Measurements from ENCODE around the gene ZNF23. TPM values are rescaled to one million over a fixed set of nuclear protein-coding genes. Genes with fewer than 3 reads are reported as not detected.
A peak's percentile ranks its signal among the peaks of the same experiment; 100 is the strongest.

Gene ZNF23
- total RNA-seq, 1 donor from 2014 or later, result 18.2 TPM

DNA sequence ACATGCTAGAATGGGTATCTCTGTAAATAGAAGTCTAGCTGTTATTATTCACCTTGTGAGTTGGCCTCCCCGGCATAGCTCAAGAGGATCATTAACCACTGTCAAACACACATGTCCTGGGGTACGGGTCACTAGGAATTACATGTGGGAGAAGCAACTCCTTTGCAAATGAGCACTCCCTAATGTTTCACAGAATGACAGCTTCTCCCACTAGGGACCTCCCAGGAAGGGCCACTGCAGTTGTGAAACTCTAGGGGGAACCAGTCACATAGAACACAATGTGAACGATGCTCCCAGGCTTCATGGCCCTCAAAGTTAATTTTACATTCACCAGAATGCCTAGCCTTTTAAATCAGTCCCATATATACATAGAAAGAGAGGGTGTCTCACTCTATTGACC, 39.5 kb upstream of the ZNF23 start:
- no peak overlapping the region for H3K4me2 ChIP-seq
- H3K4me1 ChIP-seq, result no peaks in the 10 kb centered on the region
- no peaks in the 10 kb centered on the region for H3F3A ChIP-seq (ENCODE audit: low read depth)
- H3K27ac Mint-ChIP-seq, result no peak overlapping the region
- H3K36me3 Mint-ChIP-seq, result no peaks in the 10 kb centered on the region
- H3K9me3 ChIP-seq (ENCODE audit: low read depth), result no peaks in the 10 kb centered on the region
- H3K27ac ChIP-seq, result no peak overlapping the region
- no peak overlapping the region for H3K4me3 ChIP-seq
- H3K9ac ChIP-seq, result no peak overlapping the region
- H3K4me1 Mint-ChIP-seq, result no peaks in the 10 kb centered on the region
- H4K20me1 ChIP-seq (ENCODE audit: low read depth), result no peaks in the 10 kb centered on the region
- TF ChIP-seq CTCF (IDR thresholded peaks at IDR 0.05), result no peak
- TF ChIP-seq EZH2 (IDR thresholded peaks at IDR 0.05), result no peak
- TF ChIP-seq EZH2phosphoT487 (IDR thresholded peaks at IDR 0.05), result no peak
- no peak overlapping the region for H2AFZ ChIP-seq (replicated peaks)
- DNase-seq (ENCODE audit: low spot score), result no peak
- H3K36me3 ChIP-seq, result no peaks in the 10 kb centered on the region
- no peaks in the 10 kb centered on the region for H3K9me3 Mint-ChIP-seq
- H3K27me3 Mint-ChIP-seq (ENCODE audit: insufficient read depth, low read depth), result peaks cover 4% of the 10 kb centered on the region
- no peaks in the 10 kb centered on the region for H3K27me3 ChIP-seq
- H3K4me3 Mint-ChIP-seq, result no peak overlapping the region
- no peaks in the 10 kb centered on the region for H3K79me2 ChIP-seq (ENCODE audit: low read depth)

GRCh38 chr16:71500964-71501363, 38.9 kb upstream of the ZNF23 start:
- DNase-seq (ENCODE audit: low spot score), result no peak
- H4K20me1 ChIP-seq (ENCODE audit: low read depth), result no peaks in the 10 kb centered on the region
- H3K36me3 ChIP-seq, result no peaks in the 10 kb centered on the region
- no peak overlapping the region for H3K4me3 ChIP-seq
- TF ChIP-seq CTCF (IDR thresholded peaks at IDR 0.05), result no peak
- TF ChIP-seq EZH2 (IDR thresholded peaks at IDR 0.05), result no peak
- TF ChIP-seq EZH2phosphoT487 (IDR thresholded peaks at IDR 0.05), result no peak
- no peaks in the 10 kb centered on the region for H3K79me2 ChIP-seq (ENCODE audit: low read depth)
- no peaks in the 10 kb centered on the region for H3F3A ChIP-seq (ENCODE audit: low read depth)
- no peaks in the 10 kb centered on the region for H3K9me3 ChIP-seq (ENCODE audit: low read depth)
- H3K27ac ChIP-seq, result no peak overlapping the region
- Mint-ChIP-seq H3K9me3 (no peaks in the 10 kb centered on the region), H3K27me3 (ENCODE audit: insufficient read depth, low read depth) (peaks cover 4% of the 10 kb centered on the region), H3K4me3 (no peak overlapping the region), H3K27ac (no peak overlapping the region), H3K4me1 (no peaks in the 10 kb centered on the region), H3K36me3 (no peaks in the 10 kb centered on the region)
- H2AFZ ChIP-seq (replicated peaks), result no peak overlapping the region
- no peak overlapping the region for H3K9ac ChIP-seq
- no peaks in the 10 kb centered on the region for H3K4me1 ChIP-seq
- no peaks in the 10 kb centered on the region for H3K27me3 ChIP-seq
- H3K4me2 ChIP-seq, result no peak overlapping the region

GRCh38 chr16:71499775-71500364, 37.8 kb upstream of the ZNF23 start:
- Histone ChIP-seq H3K4me2 (no peak overlapping the region), H3K9me3 (ENCODE audit: low read depth) (no peaks in the 10 kb centered on the region), H3K4me1 (no peaks in the 10 kb centered on the region), H3K79me2 (ENCODE audit: low read depth) (no peaks in the 10 kb centered on the region), H3K27me3 (no peaks in the 10 kb centered on the region), H3K27ac (no peak overlapping the region), H3F3A (ENCODE audit: low read depth) (no peaks in the 10 kb centered on the region), H3K4me3 (no peak overlapping the region), H3K36me3 (no peaks in the 10 kb centered on the region), H3K9ac (no peak overlapping the region), H4K20me1 (ENCODE audit: low read depth) (no peaks in the 10 kb centered on the region), H2AFZ (replicated peaks) (no peak overlapping the region)
- Mint-ChIP-seq H3K36me3 (no peaks in the 10 kb centered on the region), H3K27me3 (ENCODE audit: insufficient read depth, low read depth) (peaks cover 4% of the 10 kb centered on the region), H3K27ac (no peak overlapping the region), H3K4me3 (no peak overlapping the region), H3K4me1 (no peaks in the 10 kb centered on the region), H3K9me3 (no peaks in the 10 kb centered on the region)
- peak; percentile 72 for DNase-seq (ENCODE audit: low spot score)
- TF ChIP-seq EZH2phosphoT487 (IDR thresholded peaks at IDR 0.05), result no peak
- TF ChIP-seq CTCF (IDR thresholded peaks at IDR 0.05), result peak; percentile 70

Data from neural progenitor cell (in vitro differentiated cells).